ENCODE data around the gene ZNF672. TPM values are rescaled to one million over a fixed set of nuclear protein-coding genes. Genes with fewer than 3 reads are reported as not detected.
"Not testable (repeated sequence)": the region's sequence is repeated elsewhere in the genome, so short reads cannot be mapped to it uniquely, and the experiment has no call there.

ZNF672 gene
- total RNA-seq, 2 experiments from 2014 or later = 51.0 to 53.6 TPM

DNA sequence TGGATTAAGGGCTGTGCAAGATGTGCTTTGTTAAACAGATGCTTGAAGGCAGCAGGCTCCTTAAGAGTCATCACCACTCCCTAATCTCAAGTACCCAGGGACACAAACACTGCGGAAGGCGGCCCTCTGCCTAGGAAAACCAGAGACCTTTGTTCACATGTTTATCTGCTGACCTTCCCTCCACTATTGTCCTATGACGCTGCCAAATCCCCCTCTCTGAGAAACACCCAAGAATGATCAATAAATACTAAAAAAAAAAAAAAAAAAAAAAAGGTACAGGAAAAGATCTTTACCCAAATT, 7.4 kb upstream of the ZNF672 start:
- H3K27ac Mint-ChIP-seq; H3K9me3 Mint-ChIP-seq; H3K36me3 Mint-ChIP-seq; POLR2A ChIA-PET; DNase-seq; H3K27me3 Mint-ChIP-seq; H3K4me3 Mint-ChIP-seq; H3K4me1 Mint-ChIP-seq; ATAC-seq (ENCODE audit: low read depth): not testable (repeated sequence)

DNA sequence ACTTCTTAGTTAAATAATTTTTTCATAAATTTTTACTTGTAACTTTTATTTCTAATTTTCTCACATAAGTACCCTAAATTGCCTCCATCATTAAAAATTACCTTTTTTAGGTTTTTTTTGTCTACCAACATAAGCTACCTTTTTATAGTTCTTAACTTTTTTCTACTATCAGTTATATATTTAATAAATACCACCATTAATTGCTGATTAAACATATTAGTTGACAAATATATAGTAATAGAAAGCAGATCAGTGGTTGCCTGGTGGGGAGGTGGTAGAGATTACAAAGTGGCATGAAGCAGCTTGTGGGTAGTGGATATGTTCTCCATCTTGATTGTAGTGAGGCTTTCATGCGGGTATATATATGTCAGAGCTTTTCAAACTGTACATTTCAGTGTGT, 6.2 kb upstream of the ZNF672 start:
- no peak overlapping the region for H3K27ac Mint-ChIP-seq
- POLR2A ChIA-PET = no interaction called here

DNA sequence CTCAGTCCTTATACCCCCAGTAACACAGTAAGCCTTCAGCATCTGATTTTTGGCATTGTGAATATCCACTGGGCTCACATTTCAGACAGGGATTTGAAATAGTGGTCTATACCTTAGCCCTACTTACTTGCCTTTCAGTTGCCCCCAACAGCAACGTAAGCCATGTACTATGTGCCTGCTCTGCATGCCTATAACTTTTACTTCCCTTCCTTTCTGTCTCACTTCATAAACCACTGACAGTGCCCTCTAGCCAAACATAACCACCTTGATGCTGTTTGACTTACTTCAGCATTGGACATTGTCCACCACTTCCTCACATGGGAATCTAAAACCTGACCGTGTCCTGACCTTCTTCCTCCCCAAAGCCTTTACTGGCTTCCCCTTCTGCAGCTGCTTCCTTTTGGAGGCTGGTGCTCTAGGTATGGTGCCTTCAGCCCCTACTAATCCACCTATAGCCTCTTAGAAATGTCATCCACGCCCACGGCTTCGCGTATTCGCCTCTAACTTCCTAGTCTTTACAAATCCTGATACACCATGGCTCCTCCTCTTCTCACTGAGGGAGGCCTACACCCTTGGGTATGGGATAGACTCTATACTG, 3.6 kb upstream of the ZNF672 start:
- Mint-ChIP-seq H3K27ac (no peak overlapping the region), H3K36me3 (no peaks in the 10 kb centered on the region), H3K9me3 (no peaks in the 10 kb centered on the region), H3K4me1 (peaks cover 3% of the 10 kb centered on the region), H3K27me3 (peaks cover 2% of the 10 kb centered on the region), H3K4me3 (no peak overlapping the region)
- DNase-seq (peak; percentile 10), ATAC-seq (ENCODE audit: low read depth) (no peak)
- POLR2A ChIA-PET = no interaction called here

More for the DNA sequence above, 6.2 kb upstream of the ZNF672 start:
- no peaks in the 10 kb centered on the region for H3K9me3 Mint-ChIP-seq
- no peak for DNase-seq
- H3K27me3 Mint-ChIP-seq = peaks cover 2% of the 10 kb centered on the region
- H3K36me3 Mint-ChIP-seq = no peaks in the 10 kb centered on the region
- H3K4me1 Mint-ChIP-seq = peaks cover 2% of the 10 kb centered on the region
- H3K4me3 Mint-ChIP-seq = no peak overlapping the region
- ATAC-seq (ENCODE audit: low read depth) = no peak

DNA sequence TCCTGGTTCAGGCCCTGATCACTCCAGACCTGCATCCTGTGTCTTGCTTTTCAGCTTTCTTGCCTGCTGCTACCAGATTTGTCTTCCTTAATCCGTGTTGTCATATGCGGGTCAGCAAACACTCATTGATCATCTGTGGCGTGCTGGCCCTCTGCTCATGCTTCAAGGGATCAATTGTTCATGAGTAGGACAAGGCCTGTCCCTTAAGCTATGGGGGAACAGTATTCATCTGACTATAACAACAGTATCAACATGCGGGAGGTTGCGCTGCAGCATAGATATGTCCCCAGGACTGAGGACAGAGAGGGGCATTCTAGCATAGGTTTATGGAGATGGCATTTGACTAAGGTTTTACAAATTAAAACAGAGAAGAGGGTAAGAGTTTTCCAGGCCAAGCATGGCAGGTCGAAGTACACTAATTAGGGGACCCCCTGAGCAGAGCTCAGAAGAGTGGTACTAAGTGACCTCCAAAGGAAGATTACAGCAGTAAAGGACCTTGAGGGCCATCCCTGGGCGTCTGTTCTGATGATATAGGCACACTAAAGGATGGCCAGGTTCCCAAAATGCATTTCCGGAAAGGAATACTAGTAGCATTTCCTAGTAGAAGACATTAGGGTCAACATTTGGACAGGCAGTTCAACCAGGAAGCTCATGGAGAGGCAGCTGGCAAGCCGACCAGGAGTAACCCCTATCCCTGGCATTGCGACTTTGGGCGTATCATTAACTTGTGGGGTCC, 811 bp upstream of the ZNF672 start:
- no peak for ATAC-seq (ENCODE audit: low read depth)
- POLR2A ChIA-PET = interaction anchor here (0.7 to 4.8 kb wide), 9 partner anchors 8 to 69 kb away, joined by 3 to 74 read pairs (median 7); partner anchors contain the start of genes PGBD2, SH3BP5L and ZNF692
- Mint-ChIP-seq H3K9me3 (no peaks in the 10 kb centered on the region), H3K4me3 (no peak overlapping the region), H3K4me1 (peaks cover 18% of the 10 kb centered on the region), H3K27ac (no peak overlapping the region), H3K36me3 (no peaks in the 10 kb centered on the region), H3K27me3 (peaks cover 2% of the 10 kb centered on the region)
- peak; percentile 2 for DNase-seq

DNA sequence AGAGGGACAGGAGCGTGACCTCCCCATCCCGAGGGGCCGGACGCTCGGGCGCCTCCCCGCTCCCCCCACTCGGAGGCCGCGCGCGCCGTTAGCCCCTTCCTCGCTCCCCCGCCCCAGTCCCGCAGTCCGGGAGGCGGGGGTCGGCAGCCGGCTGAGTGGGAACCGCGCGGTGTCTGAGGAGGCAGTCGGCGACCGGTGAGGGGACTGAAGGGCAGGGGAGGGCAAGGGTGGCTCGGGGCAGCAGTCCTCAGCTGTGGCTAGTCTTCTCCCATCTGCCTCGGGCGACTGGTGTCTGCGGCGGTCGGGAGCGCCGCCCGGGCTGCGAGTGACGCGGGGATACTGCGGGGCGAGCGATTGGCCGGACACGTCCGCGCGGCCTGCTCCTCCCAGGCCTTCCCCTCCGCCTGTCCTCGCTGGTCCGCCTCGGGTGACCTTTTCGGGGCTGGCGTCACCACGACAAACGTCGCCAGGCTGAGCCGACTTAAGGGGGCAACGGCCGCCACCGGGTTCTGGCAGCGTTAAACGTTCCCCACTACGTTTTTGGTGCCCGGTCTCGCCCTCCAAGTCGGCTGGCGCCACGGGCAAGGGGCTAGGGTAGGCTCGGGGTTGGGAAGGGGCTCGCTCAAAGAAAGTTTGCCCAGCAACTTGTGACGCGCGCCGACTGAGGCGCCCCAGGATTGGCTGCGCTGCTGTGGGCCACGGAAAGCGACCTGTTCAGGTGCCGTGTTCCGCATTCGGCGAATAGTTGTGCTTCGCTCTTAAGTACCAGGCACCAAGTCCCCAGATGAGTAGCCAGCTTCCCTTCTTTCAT, 538 bp downstream of the ZNF672 start:
- Mint-ChIP-seq H3K27me3 (no peaks in the 10 kb centered on the region), H3K4me1 (peaks cover 18% of the 10 kb centered on the region), H3K27ac (no peak overlapping the region), H3K36me3 (no peaks in the 10 kb centered on the region), H3K9me3 (no peaks in the 10 kb centered on the region), H3K4me3 (no peak overlapping the region)
- POLR2A ChIA-PET = interaction anchor here (0.9 to 4.8 kb wide), 11 partner anchors 10 to 68 kb away, joined by 3 to 74 read pairs (median 5); partner anchors contain the start of genes PGBD2, SH3BP5L and ZNF692
- peak; percentile 88 for DNase-seq
- peak; percentile 70 for ATAC-seq (ENCODE audit: low read depth)

DNA sequence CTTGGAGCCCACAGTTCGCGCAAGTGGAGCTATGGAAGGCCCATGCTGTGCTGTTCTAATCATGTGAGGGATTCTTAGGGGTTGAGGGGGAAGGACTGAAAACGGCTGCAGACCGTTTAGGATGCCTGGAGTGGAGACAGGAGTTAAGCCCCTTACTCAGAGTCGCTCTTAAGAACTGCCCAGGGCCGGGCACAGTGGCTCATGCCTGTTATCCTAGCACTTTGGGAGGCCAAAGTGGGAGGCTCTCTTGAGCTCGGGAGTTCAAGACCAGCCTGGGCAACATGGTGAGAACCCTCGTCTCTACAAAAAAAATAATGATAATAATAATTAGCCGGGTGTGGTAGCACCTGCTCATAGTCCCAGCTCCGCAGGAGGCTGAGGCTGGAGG, 1.1 kb downstream of the ZNF672 start:
- Mint-ChIP-seq H3K27me3 (no peaks in the 10 kb centered on the region), H3K4me1 (peaks cover 18% of the 10 kb centered on the region), H3K36me3 (no peaks in the 10 kb centered on the region), H3K9me3 (no peaks in the 10 kb centered on the region), H3K27ac (no peak overlapping the region), H3K4me3 (no peak overlapping the region)
- DNase-seq (no peak), ATAC-seq (ENCODE audit: low read depth) (no peak)
- POLR2A ChIA-PET = interaction anchor here (0.9 to 4.8 kb wide), 9 partner anchors 10 to 67 kb away, joined by 3 to 74 read pairs (median 4); partner anchors contain the start of genes PGBD2, SH3BP5L and ZNF692

DNA sequence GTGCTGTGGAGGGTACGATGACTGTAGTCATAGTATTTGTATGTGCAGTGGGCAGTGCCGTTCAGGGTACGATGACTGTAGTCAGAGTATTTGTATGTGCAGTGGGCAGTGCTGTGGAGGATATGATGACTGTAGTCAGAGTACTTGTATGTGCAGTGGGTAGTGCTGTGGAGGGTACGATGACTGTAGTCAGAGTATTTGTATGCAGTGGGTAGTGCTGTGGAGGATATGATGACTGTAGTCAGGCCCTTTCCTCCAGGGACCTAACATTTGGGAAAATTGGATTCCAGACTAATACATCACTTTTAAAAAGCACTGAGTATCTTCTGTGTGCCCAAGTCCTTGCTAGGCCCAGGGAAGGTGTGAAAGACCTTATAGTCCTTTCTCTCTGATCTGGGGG, 2.9 kb downstream of the ZNF672 start:
- peak overlapping the region; percentile 20 for H3K4me3 Mint-ChIP-seq
- POLR2A ChIA-PET = interaction anchor here (1.4 to 4.8 kb wide), 3 partner anchors 15 to 18 kb away, joined by 6 to 74 read pairs (median 74); partner anchors contain the start of genes SH3BP5L and ZNF692

DNA sequence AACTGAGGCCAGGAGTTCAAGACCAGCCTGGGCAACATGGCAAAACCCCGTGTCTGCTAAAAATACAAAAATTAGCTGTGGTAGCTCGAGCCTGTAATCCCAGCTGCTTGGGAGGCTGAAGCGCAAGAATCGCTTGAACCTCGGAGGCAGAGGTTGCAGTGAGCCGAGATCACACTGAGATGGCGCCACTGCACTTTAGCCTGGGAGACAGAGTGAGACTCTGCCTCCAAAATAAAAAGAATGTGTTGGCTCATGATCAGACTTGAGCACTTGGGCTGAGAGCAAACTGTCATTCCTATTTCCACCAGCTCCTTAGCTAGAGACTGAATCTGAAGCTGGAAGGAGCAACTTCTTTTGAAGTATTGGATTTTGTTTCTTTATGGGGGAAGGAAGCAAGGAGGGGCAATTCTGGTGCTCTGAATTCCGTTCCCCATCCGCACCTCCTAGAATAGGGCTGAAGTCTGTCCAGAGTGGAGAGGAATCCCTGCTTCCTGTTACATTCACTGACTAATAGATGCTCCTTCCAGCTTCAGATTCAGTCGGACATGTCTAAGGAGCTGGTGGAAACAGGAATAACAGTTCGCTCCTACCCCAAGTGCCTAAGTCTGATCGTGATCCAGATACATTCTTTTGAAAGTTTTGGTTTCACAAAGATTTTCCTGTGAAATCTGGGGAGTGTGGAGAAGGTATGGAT, 3.8 kb downstream of the ZNF672 start:
- POLR2A ChIA-PET = interaction anchor here (0.7 to 1.4 kb wide), 2 partner anchors 17 to 90 kb away, joined by 3 to 6 read pairs; partner anchors contain the start of gene ZNF692
- Mint-ChIP-seq H3K4me1 (peaks cover 18% of the 10 kb centered on the region), H3K27ac (no peak overlapping the region), H3K4me3 (no peak overlapping the region), H3K36me3 (peaks cover 2% of the 10 kb centered on the region), H3K9me3 (no peaks in the 10 kb centered on the region), H3K27me3 (no peaks in the 10 kb centered on the region)
- no peak for ATAC-seq (ENCODE audit: low read depth)
- DNase-seq = peak; percentile 39

More for the DNA sequence above, 2.9 kb downstream of the ZNF672 start:
- Mint-ChIP-seq H3K4me1 (peaks cover 18% of the 10 kb centered on the region), H3K27ac (peak overlapping the region; percentile 30), H3K9me3 (no peaks in the 10 kb centered on the region), H3K36me3 (no peaks in the 10 kb centered on the region), H3K27me3 (no peaks in the 10 kb centered on the region)
- ATAC-seq (ENCODE audit: low read depth) (no peak), DNase-seq (no peak)

DNA sequence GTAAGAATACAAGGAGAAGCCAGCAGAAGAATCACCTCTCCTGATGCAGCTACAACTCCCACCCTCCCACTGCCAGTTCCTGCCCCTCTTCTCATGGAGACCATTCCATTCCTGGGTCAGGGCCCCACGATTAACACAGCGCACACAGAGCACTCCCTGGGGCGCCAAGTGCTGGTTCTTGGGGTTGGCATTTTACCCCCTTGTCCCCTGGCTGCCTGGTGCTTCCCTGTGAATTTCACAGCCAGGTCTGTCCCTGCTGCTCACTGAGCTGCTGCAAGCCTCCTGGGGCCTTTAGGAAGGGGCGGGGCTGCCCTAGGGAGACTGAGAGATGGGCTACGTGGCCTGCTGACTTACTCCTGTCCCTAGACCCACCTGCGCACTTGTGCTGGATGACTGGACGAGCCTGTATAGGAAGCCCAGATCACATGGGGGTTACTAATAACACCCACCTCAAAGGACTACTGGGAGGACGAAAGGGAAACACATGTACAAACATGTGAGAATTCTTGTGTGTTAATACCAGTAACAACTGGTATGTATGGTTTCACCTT, 4.8 kb downstream of the ZNF672 start:
- Mint-ChIP-seq H3K4me1 (peaks cover 18% of the 10 kb centered on the region), H3K27me3 (no peaks in the 10 kb centered on the region), H3K4me3 (no peak overlapping the region), H3K36me3 (peaks cover 3% of the 10 kb centered on the region), H3K9me3 (no peaks in the 10 kb centered on the region), H3K27ac (no peak overlapping the region)
- no peak for DNase-seq
- no peak for ATAC-seq (ENCODE audit: low read depth)
- POLR2A ChIA-PET = interaction anchor here (0.7 kb wide), 1 partner anchor 91 kb away, joined by 3 read pairs; no protein-coding TSS in a partner anchor

DNA sequence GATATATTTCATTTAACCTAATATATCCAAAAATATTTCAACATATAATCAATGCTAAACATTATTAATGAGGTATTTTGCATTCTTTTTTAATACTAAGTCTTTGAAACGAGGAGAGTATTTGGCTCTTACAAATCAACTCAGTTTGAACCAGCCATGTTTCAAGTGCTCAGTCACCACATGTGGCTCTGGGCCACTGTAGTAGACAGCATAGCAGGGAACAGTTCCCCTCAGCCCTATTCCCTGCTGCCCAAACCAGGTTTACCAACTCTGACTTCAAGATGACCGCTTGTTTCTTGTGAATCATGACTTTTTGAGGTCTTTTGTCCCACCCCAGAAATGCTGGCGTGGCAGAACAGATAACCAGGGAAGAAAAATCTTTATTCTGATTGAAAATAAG, 5.7 kb downstream of the ZNF672 start:
- DNase-seq (no peak), ATAC-seq (ENCODE audit: low read depth) (no peak)
- Mint-ChIP-seq H3K4me1 (peaks cover 18% of the 10 kb centered on the region), H3K36me3 (peaks cover 3% of the 10 kb centered on the region), H3K27ac (no peak overlapping the region), H3K9me3 (no peaks in the 10 kb centered on the region), H3K4me3 (no peak overlapping the region), H3K27me3 (no peaks in the 10 kb centered on the region)
- POLR2A ChIA-PET = interaction anchor here (0.8 kb wide), 1 partner anchor 15 kb away, joined by 3 read pairs; the partner anchor contains the start of gene ZNF692

DNA sequence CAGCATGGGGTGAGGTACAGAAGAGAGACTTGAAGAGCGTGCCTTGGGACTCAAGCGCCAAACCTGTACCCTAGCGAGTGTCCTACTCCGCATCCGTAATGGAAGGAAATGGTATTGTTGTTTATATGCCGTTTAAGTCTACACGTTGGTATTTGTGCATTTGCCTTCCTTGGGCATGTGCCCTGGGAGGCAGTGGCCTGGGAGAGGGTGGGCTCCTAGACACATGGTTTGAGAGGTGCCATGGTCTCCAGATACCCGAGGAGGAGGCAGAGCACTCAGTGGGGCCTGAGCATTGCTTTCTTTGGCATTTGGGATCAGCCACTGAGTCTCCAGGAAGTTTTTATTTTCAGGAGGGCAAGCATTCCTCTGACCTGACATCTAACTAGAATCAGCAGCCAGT, 6.5 kb downstream of the ZNF672 start:
- Mint-ChIP-seq H3K4me3 (no peak overlapping the region), H3K27me3 (no peaks in the 10 kb centered on the region), H3K27ac (no peak overlapping the region), H3K9me3 (no peaks in the 10 kb centered on the region), H3K36me3 (peaks cover 7% of the 10 kb centered on the region), H3K4me1 (peaks cover 14% of the 10 kb centered on the region)
- ATAC-seq (ENCODE audit: low read depth) (no peak), DNase-seq (no peak)
- POLR2A ChIA-PET = no interaction called here

DNA sequence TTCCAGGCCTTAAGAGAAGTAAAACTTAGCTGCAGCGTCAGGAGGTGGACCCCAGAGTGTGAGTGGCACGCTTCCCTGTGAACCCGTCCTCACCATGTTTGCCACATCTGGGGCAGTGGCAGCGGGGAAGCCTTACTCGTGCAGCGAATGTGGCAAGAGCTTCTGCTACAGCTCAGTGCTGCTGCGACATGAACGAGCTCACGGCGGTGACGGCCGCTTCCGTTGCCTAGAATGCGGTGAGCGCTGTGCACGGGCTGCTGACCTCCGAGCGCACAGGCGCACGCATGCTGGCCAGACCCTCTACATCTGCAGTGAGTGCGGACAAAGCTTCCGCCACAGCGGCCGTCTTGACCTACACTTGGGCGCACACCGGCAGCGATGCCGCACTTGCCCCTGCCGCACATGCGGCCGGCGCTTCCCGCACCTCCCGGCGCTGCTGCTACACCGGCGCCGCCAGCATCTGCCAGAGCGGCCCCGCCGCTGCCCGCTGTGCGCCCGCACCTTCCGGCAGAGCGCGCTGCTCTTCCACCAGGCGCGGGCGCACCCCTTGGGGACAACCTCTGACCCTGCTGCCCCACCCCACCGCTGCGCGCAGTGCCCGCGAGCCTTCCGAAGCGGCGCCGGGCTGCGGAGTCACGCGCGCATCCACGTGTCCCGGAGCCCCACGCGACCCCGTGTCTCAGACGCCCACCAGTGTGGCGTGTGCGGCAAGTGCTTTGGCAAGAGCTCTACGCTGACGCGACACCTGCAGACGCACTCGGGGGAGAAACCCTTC, 9.3 kb downstream of the ZNF672 start:
- Mint-ChIP-seq H3K27me3 (no peaks in the 10 kb centered on the region), H3K4me3 (no peak overlapping the region), H3K4me1 (no peaks in the 10 kb centered on the region), H3K36me3 (peaks cover 7% of the 10 kb centered on the region), H3K9me3 (no peaks in the 10 kb centered on the region), H3K27ac (no peak overlapping the region)
- DNase-seq = no peak
- POLR2A ChIA-PET = no interaction called here
- no peak for ATAC-seq (ENCODE audit: low read depth)

Data from activated naive CD8-positive, alpha-beta T cell treated with anti-CD3 and anti-CD28 coated beads, Interleukin-2, amount 10 ng/mL, durations not matched to agents 7 days and 5 days (primary cell).